PC-9 (cell line): ENCODE measurements around the gene INO80C.

Experiments
- CTCF ChIP-seq: fragments of 200-600 bp; sonication (generic); conservative IDR thresholded peaks from 2 replicates; pipeline ENCODE4 v1.6.1; 2017; ENCODE audit warnings: mixed run types, antibody characterized with exemption, mild to moderate bottlenecking, moderate library complexity
- EZH2 ChIP-seq: fragments of 200-600 bp; sonication (generic); IDR thresholded peaks from 2 replicates; pipeline ENCODE4 v1.8.0; 2017; ENCODE audit warnings: antibody characterized with exemption, low read depth

GRCh38 chr18:35454803-35455202 is 43.0 kb downstream of the INO80C start:
- TF ChIP-seq CTCF, result no peak
- no peak for TF ChIP-seq EZH2
